Measurements from ENCODE around the gene PARP6. TPM values are rescaled to one million over a fixed set of nuclear protein-coding genes. Genes with fewer than 3 reads are reported as not detected.
A peak's percentile ranks its signal among the peaks of the same experiment; 100 is the strongest.

The PARP6 gene
- polyA plus RNA-seq, 1 donor (not counting 4 experiments of a cell fraction or from before 2014, with no cell fraction given) = 51.0 TPM

- H3K79me2 ChIP-seq (ENCODE audit: control insufficient read depth, insufficient read depth, low read length) = peaks cover 7% of the 10 kb centered on the region
- peaks cover 37 to 48% of the 10 kb centered on the region in 2 experiments for H3K36me3 ChIP-seq (ENCODE audit: control insufficient read depth in 2 of 2, extremely low read depth in 1 of 2, insufficient read depth in 2 of 2, low read length in 2 of 2)
- DNase-seq (ENCODE audit: low read depth, low spot score) (no peak), FAIRE-seq (no peak)
- H3K9me3 ChIP-seq (ENCODE audit: control insufficient read depth, low read depth, low read length) = no peaks in the 10 kb centered on the region
- peaks cover 72% of the 10 kb centered on the region for H3K4me1 ChIP-seq (ENCODE audit: control insufficient read depth, extremely low read depth, insufficient read depth, low read length)
- peak overlapping the region; percentile 53 for H3K9ac ChIP-seq (ENCODE audit: control insufficient read depth, extremely low read depth, insufficient read depth, low read length)
- H3K4me2 ChIP-seq (ENCODE audit: control insufficient read depth, extremely low read depth, insufficient read depth, low read depth, low read length) = peak overlapping the region; percentile 27
- peaks cover 32% of the 10 kb centered on the region for H4K20me1 ChIP-seq (ENCODE audit: control insufficient read depth, extremely low read depth, insufficient read depth, low read length)
- peaks cover 3% of the 10 kb centered on the region for H3K9me1 ChIP-seq (ENCODE audit: control insufficient read depth, extremely low read depth, insufficient read depth, low read length)
- H3K4me3 ChIP-seq (ENCODE audit: control insufficient read depth in 2 of 3, extremely low read depth in 1 of 3, insufficient read depth in 2 of 3, low read depth in 1 of 3, low read length in 3 of 3) = peak overlapping the region; percentile 16 to 58 (median 24)
- TF ChIP-seq CTCF (optimal IDR thresholded peaks at IDR 0.05 in 1 of 3, IDR thresholded peaks at IDR 0.05 in 1 of 3, conservative IDR thresholded peaks at IDR 0.05 in 1 of 3; ENCODE audit: extremely low read depth in 1 of 3, insufficient read depth in 2 of 3, low read length in 3 of 3) = no peak
- no peak for TF ChIP-seq EZH2 (IDR thresholded peaks at IDR 0.05; ENCODE audit: low read length)
- H3K27ac ChIP-seq (ENCODE audit: control insufficient read depth, insufficient read depth, low read length) = peak overlapping the region; percentile 4
- no peak overlapping the region for H2AFZ ChIP-seq (ENCODE audit: control insufficient read depth, low read length)
- no peaks in the 10 kb centered on the region for H3K27me3 ChIP-seq (ENCODE audit: control insufficient read depth, extremely low read depth, insufficient read depth, low read length)
- dilution Hi-C loops (cut with MboI; ENCODE audit: extremely low pct_ligation_motif_present, low sequenced_read_pairs) = no loop called here
These were observed 73.8 kb downstream of the PARP6 start for GRCh38 chr15:72198356-72199204.

- Histone ChIP-seq H3K36me3 (ENCODE audit: control insufficient read depth in 2 of 2, extremely low read depth in 1 of 2, insufficient read depth in 2 of 2, low read length in 2 of 2) (peaks cover 33 to 44% of the 10 kb centered on the region in 2 experiments), H4K20me1 (ENCODE audit: control insufficient read depth, extremely low read depth, insufficient read depth, low read length) (peaks cover 32% of the 10 kb centered on the region), H2AFZ (ENCODE audit: control insufficient read depth, low read length) (peak within 1 kb of the TSS; percentile 13), H3K4me1 (ENCODE audit: control insufficient read depth, extremely low read depth, insufficient read depth, low read length) (peaks cover 64% of the 10 kb centered on the region), H3K4me3 (ENCODE audit: control insufficient read depth in 2 of 3, extremely low read depth in 1 of 3, insufficient read depth in 2 of 3, low read depth in 1 of 3, low read length in 3 of 3) (peak within 1 kb of the TSS; percentile 32 to 68 (median 60)), H3K9me3 (ENCODE audit: control insufficient read depth, low read depth, low read length) (no peaks in the 10 kb centered on the region), H3K79me2 (ENCODE audit: control insufficient read depth, insufficient read depth, low read length) (peaks cover 3% of the 10 kb centered on the region), H3K4me2 (ENCODE audit: control insufficient read depth, extremely low read depth, insufficient read depth, low read depth, low read length) (peak within 1 kb of the TSS; percentile 81), H3K27ac (ENCODE audit: control insufficient read depth, insufficient read depth, low read length) (peak within 1 kb of the TSS; percentile 58), H3K9me1 (ENCODE audit: control insufficient read depth, extremely low read depth, insufficient read depth, low read length) (peaks cover 3% of the 10 kb centered on the region), H3K27me3 (ENCODE audit: control insufficient read depth, extremely low read depth, insufficient read depth, low read length) (no peaks in the 10 kb centered on the region), H3K9ac (ENCODE audit: control insufficient read depth, extremely low read depth, insufficient read depth, low read length) (peak within 1 kb of the TSS; percentile 65)
- TF ChIP-seq EZH2 (IDR thresholded peaks at IDR 0.05; ENCODE audit: low read length) = no peak
- TF ChIP-seq CTCF (optimal IDR thresholded peaks at IDR 0.05 in 1 of 3, IDR thresholded peaks at IDR 0.05 in 1 of 3, conservative IDR thresholded peaks at IDR 0.05 in 1 of 3; ENCODE audit: extremely low read depth in 1 of 3, insufficient read depth in 2 of 3, low read length in 3 of 3) = no peak
- dilution Hi-C loops (cut with MboI; ENCODE audit: extremely low pct_ligation_motif_present, low sequenced_read_pairs) = no loop called here
- FAIRE-seq (no peak), DNase-seq (ENCODE audit: low read depth, low spot score) (no peak)
These were observed 74.6 kb downstream of the PARP6 start, which contains the start of gene GRAMD2A for GRCh38 chr15:72197460-72198355. Gene GRAMD2A, minus strand, starts transcription at chr15:72197787.

Measured in keratinocyte (primary cell).